Activated CD8-positive, alpha-beta memory T cell treated with anti-CD3 and anti-CD28 coated beads for 48 hours (primary cell): ENCODE results near the gene TBPL2.
"Not testable (repeated sequence)": the region's sequence is repeated elsewhere in the genome, so short reads cannot be mapped to it uniquely, and the experiment has no call there.

Experiments used
- DNase-seq, 3 experiments: peaks; one replicate each; pipeline ENCODE4 v3.0.0-alpha.2; 2020; ENCODE audit warnings: low read depth in 2 of 3, low spot score in 2 of 3

TBPL2 gene

DNA sequence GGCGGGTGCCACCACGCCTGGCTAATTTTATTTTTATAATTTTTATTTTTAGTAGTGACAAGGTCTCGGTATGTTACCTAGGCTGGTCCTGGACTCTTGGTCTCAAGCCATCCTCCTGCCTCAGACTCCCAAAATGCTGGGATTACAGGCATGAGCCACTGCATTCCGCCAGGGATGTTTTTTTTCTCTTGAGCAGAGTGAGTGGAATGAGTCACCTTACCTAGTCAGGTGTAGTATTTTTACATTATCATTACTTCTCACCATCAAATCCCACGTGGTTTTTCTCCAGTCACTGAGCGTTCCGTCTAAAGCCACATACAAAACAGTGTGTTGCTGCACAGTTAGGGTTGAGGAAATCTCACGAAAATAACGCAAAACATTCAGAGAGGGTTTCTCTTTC is 870 bp upstream of the TBPL2 start:
- DNase-seq = no peak

DNA sequence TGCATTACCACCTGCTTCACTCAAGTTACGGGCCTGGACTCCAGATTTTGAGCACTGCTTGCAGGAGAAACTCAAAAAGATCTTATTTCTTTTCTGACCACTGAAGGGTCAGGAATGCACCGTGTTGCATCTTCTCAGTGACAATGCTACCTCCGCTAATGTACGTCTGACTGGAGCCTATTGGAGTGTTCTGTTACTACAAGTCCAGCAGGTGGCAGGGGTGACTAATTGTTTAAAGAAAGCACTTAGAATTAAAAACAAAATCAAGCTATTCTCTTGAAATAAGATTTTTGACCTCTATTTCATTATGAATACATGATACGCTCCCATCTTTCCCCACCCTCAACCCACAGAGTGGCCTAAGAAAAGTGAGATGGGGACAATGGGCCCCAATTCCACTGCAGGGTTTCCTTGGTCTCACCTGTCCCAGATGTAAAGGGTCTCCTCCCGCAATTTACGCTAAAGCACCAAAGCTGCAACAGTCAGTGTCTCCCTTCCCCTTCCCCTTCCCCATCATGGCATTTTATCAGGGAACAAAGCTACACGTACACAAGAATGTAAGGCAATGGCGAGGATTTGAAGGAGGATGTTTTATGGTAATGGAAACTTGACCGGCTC is 2.2 kb downstream of the TBPL2 start:
- no peak for DNase-seq

DNA sequence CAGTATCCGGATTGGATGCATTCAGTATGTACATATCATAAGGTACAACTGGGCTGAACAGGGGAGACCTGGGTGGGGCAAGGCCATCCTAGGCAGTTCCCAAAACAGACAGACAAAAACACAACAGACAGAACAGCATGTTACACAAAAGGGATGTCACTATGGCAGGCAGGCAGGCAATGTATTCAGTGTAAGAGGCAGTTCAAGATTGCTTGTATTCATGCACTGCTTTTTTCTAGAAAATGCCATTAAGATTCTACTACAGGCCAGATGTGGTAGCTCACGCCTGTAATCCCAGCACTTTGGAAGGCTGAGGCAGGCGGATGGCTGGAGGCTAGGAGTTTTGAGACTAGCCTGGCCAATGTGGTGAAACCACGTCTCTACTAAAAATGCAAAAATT is 3.5 kb downstream of the TBPL2 start:
- no peak for DNase-seq

DNA sequence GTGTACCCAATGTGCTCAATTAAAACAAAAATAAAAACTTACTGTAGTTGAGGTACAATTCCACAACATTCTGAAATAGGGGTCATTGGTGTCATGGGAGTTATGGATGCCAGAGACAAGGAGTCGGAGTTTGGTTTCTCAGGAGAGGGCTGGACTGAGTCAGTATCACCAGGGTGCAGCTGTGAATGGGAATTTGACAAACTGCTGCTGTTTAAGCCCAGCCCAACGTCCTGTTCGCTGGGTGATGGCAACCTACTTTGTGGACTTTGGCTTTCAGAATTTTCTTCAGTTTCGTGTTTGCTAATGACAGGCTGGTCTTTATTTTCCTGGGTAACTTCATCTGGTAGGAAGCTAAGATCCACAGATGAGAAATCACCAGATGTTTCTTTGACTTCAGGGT is 3.9 kb downstream of the TBPL2 start:
- DNase-seq = no peak

DNA sequence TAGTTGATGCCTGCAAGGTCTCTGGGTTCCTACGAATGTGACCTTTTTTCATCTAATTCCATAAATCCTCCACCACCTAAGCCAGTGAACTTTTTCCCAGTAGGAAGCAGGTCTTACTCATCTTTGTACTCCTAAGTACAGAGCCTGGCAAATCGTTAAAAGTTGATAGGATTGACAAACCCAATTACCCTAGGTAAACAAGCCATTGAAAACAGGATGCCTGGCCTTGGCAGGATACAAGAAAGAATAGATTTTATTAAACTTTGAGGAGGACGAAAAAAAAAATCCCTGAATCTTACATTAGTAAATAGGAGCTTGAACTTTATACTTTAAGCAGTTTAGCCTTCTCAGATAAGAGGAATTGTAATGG is 5.6 kb downstream of the TBPL2 start:
- no peak for DNase-seq

DNA sequence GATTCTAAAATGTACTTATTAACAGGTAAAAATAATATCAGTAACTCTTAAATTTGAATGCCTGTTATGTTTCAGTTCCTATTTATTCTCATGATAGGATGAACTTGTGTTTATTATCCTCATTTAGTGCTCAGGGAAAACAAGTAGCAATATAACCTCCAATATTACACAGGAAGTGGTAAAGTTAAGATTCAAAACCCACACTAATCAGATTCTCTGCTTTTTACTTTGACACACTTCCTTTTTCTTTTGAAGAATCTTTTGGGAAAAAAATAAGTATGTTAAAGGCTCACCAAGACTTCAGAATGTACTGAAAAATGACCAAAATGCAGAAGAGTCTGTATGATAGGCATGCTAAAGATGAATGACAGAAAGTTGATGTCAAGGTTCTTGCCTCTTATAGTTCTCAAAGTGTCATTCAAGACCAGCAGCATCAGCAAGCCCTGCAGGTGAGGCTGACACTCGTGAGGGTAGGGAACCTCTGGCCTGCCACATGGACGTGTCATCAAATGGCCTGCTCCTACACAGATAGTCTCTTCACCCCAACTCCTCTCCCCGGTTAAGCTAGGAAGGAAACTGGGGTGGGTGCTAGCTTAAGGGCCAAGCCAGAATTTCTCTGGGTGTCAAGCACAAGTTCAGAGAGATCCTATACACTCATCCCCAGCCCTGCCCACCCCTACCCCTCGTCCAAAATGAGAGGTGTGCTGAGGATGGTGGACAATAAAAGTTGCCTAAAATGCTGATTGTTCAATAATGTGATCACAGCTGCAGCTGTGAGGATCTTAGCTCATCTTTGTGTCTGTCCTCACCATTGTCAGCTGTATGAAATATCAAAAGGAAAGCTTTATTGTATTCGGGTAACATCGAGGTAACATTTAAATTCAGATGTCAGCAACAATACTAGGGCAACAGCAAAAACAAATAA is 6.3 kb downstream of the TBPL2 start:
- DNase-seq = no peak

DNA sequence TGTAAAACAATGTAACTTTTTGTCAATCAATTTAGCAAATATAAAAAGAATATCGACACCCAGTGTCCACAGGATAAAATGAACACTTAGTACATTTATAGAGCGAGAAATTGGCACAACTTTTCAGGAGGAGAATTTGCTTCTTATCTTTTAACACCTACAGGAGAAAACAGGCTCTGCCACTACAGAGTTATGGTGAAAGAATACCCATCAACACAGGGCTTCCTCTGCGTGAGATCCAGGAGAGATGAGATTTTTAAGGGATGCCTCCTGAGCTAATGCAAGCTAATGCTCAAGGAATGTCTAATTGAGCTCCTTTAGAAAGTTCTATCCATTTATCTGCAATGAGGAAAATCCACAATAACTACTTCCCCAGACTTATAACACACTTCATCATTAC is 7.8 kb downstream of the TBPL2 start:
- DNase-seq = no peak

DNA sequence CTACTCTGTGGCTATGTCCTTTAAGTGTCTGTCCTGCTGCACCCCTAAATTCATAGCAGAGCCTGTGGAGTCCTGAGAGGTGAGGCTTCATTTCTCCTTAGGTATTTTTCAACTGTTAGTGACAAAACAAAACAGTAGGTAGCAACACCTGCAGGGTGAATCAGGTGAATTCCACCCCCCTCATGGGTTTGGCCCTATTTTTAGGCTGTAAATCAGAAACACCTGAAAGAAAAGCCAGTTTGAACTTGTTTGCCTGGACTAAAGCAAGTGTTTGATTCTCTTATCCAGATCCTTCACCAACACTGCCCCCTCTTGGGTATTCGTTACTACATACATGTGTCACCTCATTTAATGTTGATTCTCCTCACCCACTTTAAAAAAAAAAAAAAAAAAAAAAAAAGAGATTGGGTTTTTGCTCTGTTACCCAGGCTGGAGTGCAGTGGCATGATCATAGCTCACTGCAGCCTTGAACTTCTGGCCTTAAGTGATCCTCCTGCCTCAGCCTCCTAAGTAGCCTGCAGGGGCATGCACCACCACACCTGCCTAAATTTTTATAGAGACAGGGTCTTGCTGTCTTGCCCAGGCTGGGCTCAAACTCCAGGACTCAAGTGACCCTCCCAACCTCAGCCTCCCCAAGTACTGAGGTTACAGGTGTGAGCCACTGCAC is 10.3 kb downstream of the TBPL2 start:
- no peak for DNase-seq

DNA sequence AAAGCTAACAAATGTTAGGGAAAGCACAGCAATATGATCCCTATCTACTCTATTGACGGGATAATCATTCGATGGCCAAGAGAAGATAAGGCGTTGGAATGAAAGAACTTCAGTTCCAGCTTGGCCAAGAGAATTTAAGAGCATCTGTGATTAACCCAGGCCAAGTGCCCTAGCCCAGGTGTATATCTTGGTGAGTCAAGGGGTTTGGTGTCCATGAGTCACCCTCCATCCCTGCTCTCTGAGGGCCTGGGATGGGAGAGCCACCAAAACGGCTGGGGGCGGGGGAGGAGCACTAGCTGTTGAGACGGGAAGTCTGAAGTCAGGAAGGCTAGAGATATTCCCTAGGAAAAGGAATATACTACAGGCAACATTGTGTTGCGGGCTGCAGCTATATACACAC is 13.0 kb downstream of the TBPL2 start:
- DNase-seq = no peak

DNA sequence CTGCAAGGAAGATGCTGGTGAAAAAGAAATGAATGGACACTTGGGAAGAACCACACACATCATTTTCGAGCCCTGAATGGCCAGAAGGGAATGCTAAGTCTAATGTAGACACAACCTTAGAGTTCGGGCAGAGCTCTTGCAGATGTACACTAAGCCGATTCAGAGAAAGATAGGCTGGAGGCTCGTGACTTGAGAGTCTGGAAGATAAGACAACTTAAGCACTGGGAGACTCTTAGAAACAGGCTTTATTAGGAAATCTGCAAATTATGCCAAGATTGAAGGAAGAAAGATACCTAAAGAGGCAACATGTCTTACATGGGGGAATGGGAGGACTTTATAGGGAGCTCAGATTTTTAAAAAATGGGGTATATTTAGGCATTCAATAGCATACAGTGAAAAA is 13.5 kb downstream of the TBPL2 start:
- DNase-seq = no peak

DNA sequence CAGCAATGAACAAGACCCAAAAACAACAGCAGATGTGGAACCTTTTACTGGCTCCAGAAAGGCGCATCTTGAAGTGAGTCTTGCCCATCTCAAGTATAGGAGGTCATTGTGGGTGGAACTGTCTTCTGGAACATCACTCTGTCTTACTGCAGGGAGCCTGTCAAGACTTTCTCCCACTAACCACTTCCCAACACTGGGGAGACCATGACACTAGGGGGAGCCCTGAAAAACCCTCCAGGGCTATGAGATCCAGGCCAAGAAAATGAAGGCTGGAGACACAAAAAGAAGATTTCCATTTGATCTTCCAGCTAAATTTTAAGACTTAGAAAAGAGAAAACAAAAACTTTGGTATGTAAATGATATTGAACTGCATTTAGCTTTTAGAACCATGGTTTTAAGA is 15.3 kb downstream of the TBPL2 start:
- DNase-seq = no peak

DNA sequence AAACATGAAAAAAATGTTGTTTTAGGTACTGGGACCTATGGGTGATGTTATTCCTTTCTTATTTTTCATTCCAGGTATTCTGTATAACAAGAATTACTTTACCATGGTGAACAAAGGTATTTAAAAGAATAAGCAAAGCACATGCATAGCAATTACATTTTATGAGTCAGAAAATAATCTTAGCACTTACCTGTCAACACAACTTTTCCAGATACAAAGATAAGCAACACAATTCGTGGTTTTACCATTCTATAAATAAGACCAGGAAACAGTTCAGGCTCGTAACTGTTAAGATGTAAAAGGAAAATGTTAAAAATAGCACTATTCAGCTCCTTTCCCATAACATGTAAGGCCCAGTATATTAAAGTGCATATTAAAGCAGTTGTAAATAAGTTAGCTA is 16.4 kb downstream of the TBPL2 start:
- no peak for DNase-seq

DNA sequence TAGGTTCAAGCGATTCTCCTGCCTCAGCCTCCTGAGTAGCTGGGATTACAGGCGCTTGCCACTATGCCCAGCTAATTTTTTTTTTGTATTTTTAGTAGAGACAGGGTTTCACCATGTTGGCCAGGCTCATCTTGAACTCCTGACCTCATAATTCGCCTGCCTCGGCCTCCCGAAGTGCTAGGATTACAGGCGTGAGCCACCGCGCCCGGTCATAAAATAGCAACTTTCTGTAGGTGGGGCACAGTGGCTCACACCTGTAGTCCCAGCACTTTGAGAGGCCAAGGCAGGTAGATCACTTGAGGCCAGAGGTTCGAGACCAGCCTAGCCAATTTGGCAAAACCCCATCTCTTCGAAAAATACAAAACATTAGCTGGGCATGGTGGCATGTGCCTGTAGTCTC is 18.1 kb downstream of the TBPL2 start:
- DNase-seq = not testable (repeated sequence)

DNA sequence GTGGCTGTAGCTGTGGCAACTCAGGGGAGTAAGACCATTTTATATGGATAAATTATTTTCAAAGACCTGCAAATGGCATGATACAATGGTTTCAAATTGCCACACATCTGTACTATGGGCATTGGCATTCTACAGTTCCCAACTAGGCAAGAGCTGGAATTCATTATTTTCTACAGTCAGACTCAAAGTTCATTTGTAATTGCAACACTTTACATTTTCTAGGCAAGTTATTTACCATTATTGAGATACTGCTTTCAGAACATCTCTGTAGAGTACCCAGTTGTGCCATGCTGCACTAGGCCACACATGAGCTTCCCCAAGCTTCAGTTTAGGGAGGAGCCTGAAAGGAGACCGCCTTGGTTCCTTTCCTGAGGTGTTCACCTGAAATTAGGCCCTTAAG is 20.8 kb downstream of the TBPL2 start:
- no peak for DNase-seq

DNA sequence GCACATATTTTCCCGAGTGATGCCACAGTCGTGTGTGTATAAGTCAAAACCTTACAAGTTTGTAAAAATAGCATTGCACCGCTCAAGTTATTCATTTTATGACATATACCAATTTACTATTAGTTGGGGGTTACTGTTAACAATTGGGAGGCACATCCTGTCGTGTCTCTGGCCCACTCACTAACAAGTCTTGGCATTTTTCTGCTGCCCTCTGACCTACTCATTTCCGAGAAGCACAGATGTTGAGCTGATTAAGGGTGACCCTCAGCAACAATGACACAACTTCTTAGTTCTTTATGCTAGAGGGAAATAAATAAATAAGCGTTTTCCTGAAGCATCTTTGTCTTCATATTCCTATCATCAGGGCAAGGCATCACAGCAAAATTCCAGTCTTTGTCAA is 22.0 kb downstream of the TBPL2 start:
- DNase-seq = no peak

DNA sequence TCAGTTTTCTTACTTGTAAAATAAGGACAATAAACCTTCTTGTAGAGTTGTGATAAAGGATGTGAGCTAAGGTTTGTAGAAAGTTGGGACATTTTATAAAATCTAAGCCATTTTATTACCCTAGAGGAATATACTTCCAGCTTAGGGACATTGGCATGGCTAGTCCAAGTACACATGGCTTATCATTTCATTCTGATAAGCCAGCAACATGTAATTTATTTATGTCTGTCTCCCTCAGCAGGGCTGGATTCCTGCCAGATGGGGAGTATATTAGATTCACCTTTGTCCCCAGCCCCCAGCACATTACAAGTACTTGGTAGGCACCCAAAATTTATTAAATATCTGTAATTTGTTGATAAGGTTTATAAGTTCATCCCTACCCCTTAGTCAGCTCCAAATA is 22.5 kb downstream of the TBPL2 start:
- DNase-seq = no peak

DNA sequence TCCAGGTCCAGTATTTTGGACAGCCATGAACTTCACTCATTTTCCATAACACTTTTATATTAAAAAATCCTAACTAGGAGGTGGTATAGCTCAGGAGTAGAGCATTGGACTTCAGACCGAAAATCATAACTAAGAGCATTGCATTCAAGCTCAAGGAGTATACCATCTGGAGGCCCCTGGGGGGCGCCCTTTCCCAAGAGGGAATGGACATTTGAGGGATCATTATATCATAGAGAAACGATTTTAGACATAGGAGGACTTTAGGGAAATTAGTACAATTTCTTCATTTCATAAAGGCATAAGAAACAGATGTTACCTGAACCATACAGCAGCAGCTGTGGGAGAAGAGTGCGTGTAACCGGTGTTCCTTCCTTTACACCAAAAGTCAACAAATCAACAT is 23.6 kb downstream of the TBPL2 start:
- no peak for DNase-seq

DNA sequence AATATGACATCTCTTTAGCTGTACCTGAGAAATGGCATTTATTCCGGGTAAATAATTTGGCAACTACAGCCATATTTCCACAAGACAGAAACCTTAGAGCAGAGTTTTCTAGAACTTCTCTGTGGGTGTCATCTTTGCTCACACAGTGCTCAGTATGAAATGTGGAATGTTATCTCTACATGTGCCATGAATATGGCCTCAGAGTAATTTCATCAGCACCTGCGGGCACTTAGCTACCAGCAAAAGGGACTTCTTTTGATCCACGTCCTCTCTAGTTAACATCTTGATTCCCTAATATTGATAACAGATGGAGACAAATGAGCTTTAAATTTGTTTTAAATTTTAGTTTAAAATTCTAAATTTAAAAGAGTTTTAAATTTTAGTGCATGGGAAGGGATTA is 25.9 kb downstream of the TBPL2 start:
- no peak for DNase-seq

DNA sequence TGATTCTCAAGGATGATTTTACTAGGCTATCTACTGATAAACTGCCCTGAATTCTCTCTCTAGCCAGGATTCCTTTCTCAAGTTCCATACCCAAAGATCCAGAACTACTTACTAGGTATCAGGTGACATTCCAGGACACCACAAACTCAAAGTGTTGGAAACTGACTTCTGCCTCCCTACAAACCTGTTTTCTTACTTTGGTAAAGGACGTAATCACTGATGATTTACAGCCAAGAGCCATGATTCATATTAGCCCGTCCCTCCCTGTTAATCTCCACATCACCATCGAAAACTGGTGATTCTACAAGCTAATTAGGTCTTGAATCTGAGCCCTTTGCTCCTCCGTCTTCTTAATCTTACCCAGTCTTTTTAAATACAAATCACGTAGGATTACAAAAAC is 27.7 kb downstream of the TBPL2 start:
- no peak for DNase-seq

DNA sequence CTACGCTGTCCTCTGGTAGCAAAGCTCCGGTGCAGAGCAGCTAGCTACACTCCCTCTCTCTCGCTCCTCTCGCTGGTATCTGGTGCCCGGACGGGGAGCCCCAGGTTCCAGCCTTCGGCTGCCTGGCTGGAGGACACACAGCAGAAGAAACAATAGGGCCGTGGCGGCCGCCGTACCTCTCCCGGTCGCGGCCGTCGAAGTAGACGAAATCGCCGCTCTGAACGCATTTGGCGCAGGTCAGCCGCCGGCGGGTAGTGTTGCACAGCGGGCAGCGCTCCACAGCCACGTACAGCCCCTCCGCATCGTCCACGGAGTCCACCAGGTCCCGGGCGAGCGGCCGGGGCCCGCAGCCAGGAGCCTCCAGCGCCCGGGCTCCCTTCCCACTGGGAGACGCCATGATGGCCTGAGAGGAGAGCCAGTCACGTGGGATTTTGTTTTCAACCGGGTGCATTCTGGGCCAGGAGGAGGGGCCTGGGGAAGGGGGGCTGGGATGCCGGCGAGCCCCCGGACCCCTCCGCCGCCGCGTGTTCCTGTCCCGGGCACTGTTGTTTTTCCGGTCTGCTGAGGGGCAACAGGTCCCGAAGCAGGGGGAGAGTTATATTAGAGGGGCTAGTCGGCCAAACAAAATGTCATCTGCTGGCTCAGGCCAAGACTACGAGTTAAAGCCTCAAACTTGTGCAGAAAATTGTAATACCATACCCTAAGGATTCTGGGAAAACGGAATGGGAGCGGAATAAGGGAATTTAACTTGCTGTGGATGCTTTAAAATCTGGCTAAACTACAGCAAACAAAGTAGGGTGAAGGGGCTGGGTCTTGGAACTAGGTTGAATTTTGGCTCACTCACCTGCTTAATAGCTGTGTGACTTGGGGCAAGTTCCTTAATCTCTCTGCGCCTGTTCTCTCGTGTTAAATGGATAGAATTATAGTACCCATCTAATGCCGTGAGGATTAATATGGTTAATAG is 28.7 kb downstream of the TBPL2 start, which contains the start of gene ATG14:
Gene ATG14 (minus strand): TSS at position 405 of the 964 bp plus-strand sequence. CDS start 8 bp downstream, at position 397.
- DNase-seq = peak; percentile 44 to 55 (median 52)

DNA sequence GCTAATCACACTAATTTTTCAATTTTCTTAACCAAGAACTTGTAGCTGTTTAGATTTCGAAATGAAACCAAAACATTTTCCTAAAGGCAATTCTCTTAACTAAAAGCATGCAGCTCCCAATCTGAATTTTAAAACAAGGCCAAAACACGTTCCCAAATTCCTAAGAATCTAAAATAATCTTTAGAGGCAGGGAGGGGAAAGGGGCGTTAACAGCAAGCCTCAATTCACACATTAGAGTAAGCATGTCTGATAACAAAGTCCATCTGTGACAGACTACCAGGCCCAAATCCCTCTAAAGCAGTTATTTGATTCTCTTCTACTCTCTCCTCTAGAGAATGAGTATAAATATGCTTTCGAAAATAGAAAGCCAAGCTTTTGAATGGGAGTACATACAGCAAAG is 29.5 kb downstream of the TBPL2 start:
- DNase-seq = no peak
